Duodenal mucosa (tissue), 2 donors: ENCODE data around the gene TRIM6.
"Not testable (repeated sequence)": the region's sequence is repeated elsewhere in the genome, so short reads cannot be mapped to it uniquely, and the experiment has no call there.

Experiments used
- H3K27ac ChIP-seq: one replicate; pipeline ENCODE4 v1.7.0; 2013; ENCODE audit warnings: low read depth, low read length
- H3K27me3 ChIP-seq, 2 donors: one replicate each; pipeline ENCODE4 v1.7.0; 2013; ENCODE audit warnings: low read length in 2 of 2, control low read depth in 1 of 2; ENCODE audit not compliant: insufficient read depth in 2 of 2, control insufficient read depth in 1 of 2
- H3K36me3 ChIP-seq, 2 donors: one replicate each; pipeline ENCODE4 v1.7.0; 2013; ENCODE audit warnings: low read length in 2 of 2, control low read depth in 1 of 2; ENCODE audit not compliant: insufficient read depth in 2 of 2, control insufficient read depth in 1 of 2
- H3K4me1 ChIP-seq, 2 donors: one replicate each; pipeline ENCODE4 v1.7.0; 2013; ENCODE audit warnings: low read length in 2 of 2, control low read depth in 1 of 2; ENCODE audit not compliant: insufficient read depth in 2 of 2, control insufficient read depth in 1 of 2
- H3K4me3 ChIP-seq, 2 donors: one replicate each; pipeline ENCODE4 v1.7.0; 2013; ENCODE audit warnings: low read length in 2 of 2, low read depth in 1 of 2
- H3K9ac ChIP-seq, 2 donors: one replicate each; pipeline ENCODE4 v1.7.0; 2013; ENCODE audit warnings: low read length in 2 of 2, low read depth in 1 of 2
- H3K9me3 ChIP-seq, 2 donors: one replicate each; pipeline ENCODE4 v1.7.0; 2013; ENCODE audit warnings: low read length in 2 of 2, control low read depth in 1 of 2; ENCODE audit not compliant: control insufficient read depth in 1 of 2

TRIM6 gene

GRCh38 chr11:5602791-5603190 lies 6.4 kb downstream of the TRIM6 start:
- not testable (repeated sequence) for H3K9me3 ChIP-seq, H3K27ac ChIP-seq, H3K27me3 ChIP-seq, H3K4me1 ChIP-seq, H3K9ac ChIP-seq, H3K4me3 ChIP-seq, H3K36me3 ChIP-seq

GRCh38 chr11:5603326-5603725 lies 6.9 kb downstream of the TRIM6 start:
- Histone ChIP-seq H3K4me3 (no peak overlapping the region), H3K27me3 (no peaks in the 10 kb centered on the region), H3K4me1 (peaks cover 0 to 3% of the 10 kb centered on the region in 2 donors), H3K36me3 (no peaks in the 10 kb centered on the region), H3K9ac (no peak overlapping the region), H3K9me3 (no peaks in the 10 kb centered on the region), H3K27ac (no peak overlapping the region)

GRCh38 chr11:5604896-5605295 lies 8.5 kb downstream of the TRIM6 start:
- Histone ChIP-seq H3K4me1 (peaks cover 0 to 3% of the 10 kb centered on the region in 2 donors), H3K27me3 (no peaks in the 10 kb centered on the region), H3K4me3 (no peak overlapping the region), H3K27ac (no peak overlapping the region), H3K9me3 (no peaks in the 10 kb centered on the region), H3K36me3 (no peaks in the 10 kb centered on the region), H3K9ac (no peak overlapping the region)

- Histone ChIP-seq H3K9me3 (no peaks in the 10 kb centered on the region), H3K9ac (no peak overlapping the region), H3K27ac (no peak overlapping the region), H3K36me3 (no peaks in the 10 kb centered on the region), H3K4me1 (no peaks in the 10 kb centered on the region), H3K27me3 (no peaks in the 10 kb centered on the region), H3K4me3 (no peak overlapping the region)
These were observed 9.4 kb downstream of the TRIM6 start for GRCh38 chr11:5605849-5606248.

GRCh38 chr11:5608808-5609207 lies 12.4 kb downstream of the TRIM6 start:
- no peaks in the 10 kb centered on the region for H3K27me3 ChIP-seq
- H3K4me3 ChIP-seq: no peak overlapping the region
- no peaks in the 10 kb centered on the region for H3K36me3 ChIP-seq
- H3K9me3 ChIP-seq: no peaks in the 10 kb centered on the region
- no peaks in the 10 kb centered on the region for H3K4me1 ChIP-seq
- H3K27ac ChIP-seq: no peak overlapping the region
- no peak overlapping the region for H3K9ac ChIP-seq

- H3K9ac ChIP-seq: no peak overlapping the region
- H3K4me3 ChIP-seq: no peak overlapping the region
- H3K27me3 ChIP-seq: no peaks in the 10 kb centered on the region
- H3K36me3 ChIP-seq: no peaks in the 10 kb centered on the region
- H3K9me3 ChIP-seq: no peaks in the 10 kb centered on the region
- no peaks in the 10 kb centered on the region for H3K4me1 ChIP-seq
- H3K27ac ChIP-seq: no peak overlapping the region
These were observed 14.0 kb downstream of the TRIM6 start for GRCh38 chr11:5610446-5610845.

- Histone ChIP-seq H3K4me1 (no peaks in the 10 kb centered on the region), H3K4me3 (no peak overlapping the region), H3K27ac (no peak overlapping the region), H3K9me3 (no peaks in the 10 kb centered on the region), H3K27me3 (no peaks in the 10 kb centered on the region), H3K36me3 (no peaks in the 10 kb centered on the region), H3K9ac (no peak overlapping the region)
These were observed 15.2 kb downstream of the TRIM6 start for GRCh38 chr11:5611627-5612026.

- H3K36me3 ChIP-seq: no peaks in the 10 kb centered on the region
- no peak overlapping the region for H3K27ac ChIP-seq
- H3K9ac ChIP-seq: no peak overlapping the region
- peaks cover 16 to 18% of the 10 kb centered on the region in 2 donors for H3K4me1 ChIP-seq
- H3K9me3 ChIP-seq: no peaks in the 10 kb centered on the region
- H3K27me3 ChIP-seq: no peaks in the 10 kb centered on the region
- no peak overlapping the region for H3K4me3 ChIP-seq
These were observed 22.4 kb downstream of the TRIM6 start for GRCh38 chr11:5618807-5619206.

GRCh38 chr11:5620651-5621521 lies 24.4 kb downstream of the TRIM6 start:
- Histone ChIP-seq H3K9me3 (no peaks in the 10 kb centered on the region), H3K4me3 (no peak overlapping the region), H3K4me1 (peaks cover 25 to 30% of the 10 kb centered on the region in 2 donors), H3K9ac (no peak overlapping the region), H3K27me3 (no peaks in the 10 kb centered on the region), H3K27ac (no peak overlapping the region), H3K36me3 (no peaks in the 10 kb centered on the region)

- Histone ChIP-seq H3K36me3 (no peaks in the 10 kb centered on the region), H3K9ac (no peak overlapping the region), H3K4me1 (peaks cover 27 to 33% of the 10 kb centered on the region in 2 donors), H3K4me3 (no peak overlapping the region), H3K9me3 (no peaks in the 10 kb centered on the region), H3K27ac (no peak overlapping the region), H3K27me3 (no peaks in the 10 kb centered on the region)
These were observed 25.1 kb downstream of the TRIM6 start for GRCh38 chr11:5621580-5621979.
